ENCODE measurements around the gene ATF1.

Gene ATF1

GRCh38 chr12:50734409-50735263, 29.3 kb upstream of the ATF1 start:
- TF ChIP-seq, protein P1, sequence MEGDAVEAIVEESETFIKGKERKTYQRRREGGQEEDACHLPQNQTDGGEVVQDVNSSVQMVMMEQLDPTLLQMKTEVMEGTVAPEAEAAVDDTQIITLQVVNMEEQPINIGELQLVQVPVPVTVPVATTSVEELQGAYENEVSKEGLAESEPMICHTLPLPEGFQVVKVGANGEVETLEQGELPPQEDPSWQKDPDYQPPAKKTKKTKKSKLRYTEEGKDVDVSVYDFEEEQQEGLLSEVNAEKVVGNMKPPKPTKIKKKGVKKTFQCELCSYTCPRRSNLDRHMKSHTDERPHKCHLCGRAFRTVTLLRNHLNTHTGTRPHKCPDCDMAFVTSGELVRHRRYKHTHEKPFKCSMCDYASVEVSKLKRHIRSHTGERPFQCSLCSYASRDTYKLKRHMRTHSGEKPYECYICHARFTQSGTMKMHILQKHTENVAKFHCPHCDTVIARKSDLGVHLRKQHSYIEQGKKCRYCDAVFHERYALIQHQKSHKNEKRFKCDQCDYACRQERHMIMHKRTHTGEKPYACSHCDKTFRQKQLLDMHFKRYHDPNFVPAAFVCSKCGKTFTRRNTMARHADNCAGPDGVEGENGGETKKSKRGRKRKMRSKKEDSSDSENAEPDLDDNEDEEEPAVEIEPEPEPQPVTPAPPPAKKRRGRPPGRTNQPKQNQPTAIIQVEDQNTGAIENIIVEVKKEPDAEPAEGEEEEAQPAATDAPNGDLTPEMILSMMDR (IDR thresholded peaks at IDR 0.05; ENCODE audit: low read depth, low read length): peak; percentile 67
- H3K4me3 ChIP-seq (replicated peaks in 1 of 2; ENCODE audit: low read depth in 2 of 2, low read length in 2 of 2): no peak overlapping the region
- DNase-seq (ENCODE audit: low read depth in 2 of 2): peak; percentile 56

DNA sequence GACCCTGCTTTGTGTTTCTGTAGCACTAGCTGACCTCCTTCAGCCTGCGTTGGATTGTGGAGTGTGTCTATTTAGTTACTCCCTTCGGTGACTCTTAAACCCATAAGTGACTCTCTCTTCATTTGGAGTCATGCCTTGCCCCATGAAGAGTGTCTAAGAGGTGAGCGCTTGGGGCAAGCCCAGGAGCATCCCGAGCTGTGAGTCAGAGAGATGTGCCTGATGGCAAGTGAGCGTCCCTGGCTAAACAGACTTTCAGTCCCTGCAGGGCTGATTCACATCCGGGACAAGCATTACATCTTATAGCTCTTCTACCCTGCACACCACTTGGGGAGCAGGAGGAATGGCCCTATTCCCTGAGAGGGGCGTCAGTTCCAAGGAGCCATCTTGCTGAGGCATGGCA, 24.3 kb upstream of the ATF1 start:
- TF ChIP-seq, protein P1 (IDR thresholded peaks at IDR 0.05; ENCODE audit: low read depth, low read length): no peak
- no peak overlapping the region for H3K4me3 ChIP-seq (replicated peaks in 1 of 2; ENCODE audit: low read depth in 2 of 2, low read length in 2 of 2)
- peak in 1 of 2 donors; percentile 37 for DNase-seq (ENCODE audit: low read depth in 2 of 2)

DNA sequence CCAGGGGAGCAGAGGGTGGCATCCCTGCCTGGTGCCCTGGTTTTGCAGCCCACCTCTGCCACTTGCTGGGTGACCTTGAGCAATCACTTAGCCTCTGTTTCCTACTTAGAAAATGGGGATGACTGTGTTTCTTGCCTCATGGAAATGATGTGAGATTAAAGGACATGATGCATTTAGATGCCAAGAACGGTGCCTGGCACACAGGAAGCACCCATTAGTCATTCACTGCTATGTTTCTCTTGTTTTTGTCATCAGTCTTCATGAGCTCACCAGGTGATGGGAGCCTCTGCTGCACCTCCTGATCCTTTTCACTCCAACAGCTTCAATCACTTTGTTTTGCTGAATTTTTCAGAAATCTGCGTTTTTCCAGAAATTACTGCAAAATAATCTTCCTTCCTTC, 23.6 kb upstream of the ATF1 start:
- TF ChIP-seq, protein P1 (IDR thresholded peaks at IDR 0.05; ENCODE audit: low read depth, low read length): no peak
- peak; percentile 10 to 53 for DNase-seq (ENCODE audit: low read depth in 2 of 2)
- H3K4me3 ChIP-seq (replicated peaks in 1 of 2; ENCODE audit: low read depth in 2 of 2, low read length in 2 of 2): no peak overlapping the region

DNA sequence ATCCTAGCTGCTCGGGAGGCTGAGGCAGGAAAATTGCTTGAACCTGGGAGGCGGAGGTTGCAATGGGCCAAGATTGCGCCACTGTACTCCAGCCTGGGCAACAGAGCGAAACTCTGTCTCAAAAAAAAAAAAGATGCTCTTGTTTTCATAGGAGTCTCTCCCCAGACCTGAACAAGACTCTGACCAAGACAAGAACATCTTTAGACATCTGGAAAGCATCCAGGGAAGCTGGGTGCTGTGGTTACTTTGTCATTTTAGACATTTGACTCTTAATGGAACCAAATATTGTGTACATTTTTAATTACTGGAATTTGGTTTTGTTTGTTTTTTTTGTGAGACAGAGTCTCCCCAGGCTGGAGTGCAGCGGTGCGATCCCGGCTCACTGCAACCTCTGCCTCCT, 21.1 kb upstream of the ATF1 start:
- no peak overlapping the region for H3K4me3 ChIP-seq (replicated peaks in 1 of 2; ENCODE audit: low read depth in 2 of 2, low read length in 2 of 2)
- TF ChIP-seq, protein P1 (IDR thresholded peaks at IDR 0.05; ENCODE audit: low read depth, low read length): no peak
- no peak for DNase-seq (ENCODE audit: low read depth in 2 of 2)

GRCh38 chr12:50745861-50746260, 18.0 kb upstream of the ATF1 start:
- no peak for DNase-seq (ENCODE audit: low read depth in 2 of 2)
- TF ChIP-seq, protein P1 (IDR thresholded peaks at IDR 0.05; ENCODE audit: low read depth, low read length): no peak
- no peak overlapping the region for H3K4me3 ChIP-seq (replicated peaks in 1 of 2; ENCODE audit: low read depth in 2 of 2, low read length in 2 of 2)

- TF ChIP-seq, protein P1 (IDR thresholded peaks at IDR 0.05; ENCODE audit: low read depth, low read length): no peak
- no peak overlapping the region for H3K4me3 ChIP-seq (replicated peaks in 1 of 2; ENCODE audit: low read depth in 2 of 2, low read length in 2 of 2)
- no peak for DNase-seq (ENCODE audit: low read depth in 2 of 2)
Observed at GRCh38 chr12:50746431-50746830, 17.5 kb upstream of the ATF1 start.
